ENCODE measurements around the gene FAM83D. TPM values are rescaled to one million over a fixed set of nuclear protein-coding genes. Genes with fewer than 3 reads are reported as not detected.

The FAM83D gene
- total RNA-seq, 1 experiment from 2014 or later = 48.1 TPM

GRCh38 chr20:38883081-38883980 is 42.9 kb upstream of the FAM83D start:
- no peaks in the 10 kb centered on the region for H3K27me3 Mint-ChIP-seq (ENCODE audit: low read depth)
- whole genome bisulfite sequencing (ENCODE audit: extremely low coverage, insufficient read length, low lambda C conversion rate) = no CpG with 5 or more reads among the region's 20 CpGs
- no peak overlapping the region for H3K9ac ChIP-seq (ENCODE audit: extremely low read depth, insufficient read length, low read length)

More at GRCh38 chr20:38883081-38883980, 42.9 kb upstream of the FAM83D start:
- Mint-ChIP-seq H3K27ac (peak overlapping the region in 1 of 3 experiments; percentile 44; a peak in 1 of 7 replicates), H3K9me3 (no peaks in the 10 kb centered on the region; a peak in 1 of 5 replicates), H3K36me3 (ENCODE audit: insufficient read depth in 1 of 3, low read depth in 3 of 3) (no peaks in the 10 kb centered on the region), H3K4me1 (peaks cover 14 to 23% of the 10 kb centered on the region in 2 experiments), H3K4me3 (no peak overlapping the region; a peak in 1 of 5 replicates)
- Histone ChIP-seq H3K27me3 (ENCODE audit: insufficient read depth, low read length) (no peaks in the 10 kb centered on the region), H4K5ac (ENCODE audit: insufficient read length, low read depth, low read length) (no peak overlapping the region), H3K79me2 (ENCODE audit: insufficient read depth, low read length) (no peaks in the 10 kb centered on the region), H4K20me1 (ENCODE audit: control insufficient read depth, insufficient read depth, insufficient read length) (no peaks in the 10 kb centered on the region), H3K14ac (ENCODE audit: insufficient read depth, low read length) (peak overlapping the region; percentile 8; the same call in 1 of the 2 replicates), H3K18ac (ENCODE audit: insufficient read length, low read depth, low read length) (no peak overlapping the region), H3K79me1 (ENCODE audit: insufficient read depth, low read depth, low read length, poor library complexity, severe bottlenecking) (no peaks in the 10 kb centered on the region), H2BK20ac (ENCODE audit: low read depth, low read length, poor library complexity, severe bottlenecking) (no peak overlapping the region), H2AFZ (ENCODE audit: low read length) (no peak overlapping the region), H2BK5ac (ENCODE audit: insufficient read length, low read length) (no peak overlapping the region), H4K91ac (ENCODE audit: insufficient read length, low read depth, low read length) (no peak overlapping the region), H3K4me1 (ENCODE audit: insufficient read depth, low read length) (no peaks in the 10 kb centered on the region), H2AK5ac (ENCODE audit: insufficient read length, low read length) (no peak overlapping the region), H3K4me2 (ENCODE audit: insufficient read depth, insufficient read length, low read length) (no peak overlapping the region), H2BK12ac (ENCODE audit: insufficient read length, low read depth, low read length) (no peak overlapping the region), H3K9me3 (ENCODE audit: control insufficient read depth, low read depth, low read length) (no peaks in the 10 kb centered on the region), H3K4ac (ENCODE audit: low read depth, low read length) (no peak overlapping the region), H2BK15ac (ENCODE audit: low read depth, low read length) (no peak overlapping the region), H4K8ac (replicated peaks; ENCODE audit: insufficient read length, low read depth, low read length) (no peak overlapping the region), H2BK120ac (ENCODE audit: low read depth, low read length, poor library complexity, severe bottlenecking) (no peak overlapping the region), H3K23me2 (ENCODE audit: insufficient read length, low read depth, low read length, poor library complexity, severe bottlenecking) (no peaks in the 10 kb centered on the region), H3K56ac (ENCODE audit: insufficient read length, low read depth, low read length) (no peak overlapping the region), H3K23ac (ENCODE audit: insufficient read length, low read depth, low read length) (no peak overlapping the region), H3K27ac (ENCODE audit: insufficient read length, low read depth, low read length) (no peak overlapping the region), H3T11ph (ENCODE audit: low read length) (no peak overlapping the region)
- peak; percentile 22; the same call in 1 of the 3 replicates for TF ChIP-seq CTCF (conservative IDR thresholded peaks at IDR 0.05)
- DNase-seq = no peak
